ENCODE results near the gene PILRA.
"Not testable (repeated sequence)": the region's sequence is repeated elsewhere in the genome, so short reads cannot be mapped to it uniquely, and the experiment has no call there.

Gene PILRA

GRCh38 chr7:100437150-100438100 lies 64.1 kb downstream of the PILRA start:
- DNase-seq = no peak

- DNase-seq = no peak
Observed at GRCh38 chr7:100438172-100438571, 64.9 kb downstream of the PILRA start.

GRCh38 chr7:100438731-100439130 lies 65.4 kb downstream of the PILRA start:
- DNase-seq = not testable (repeated sequence)

- not testable (repeated sequence) for DNase-seq
Observed at GRCh38 chr7:100439244-100439643, 66.0 kb downstream of the PILRA start.

GRCh38 chr7:100441641-100442535 lies 68.6 kb downstream of the PILRA start:
- DNase-seq = no peak

GRCh38 chr7:100443096-100443840 lies 70.0 kb downstream of the PILRA start:
- no peak for DNase-seq

GRCh38 chr7:100444311-100445278 lies 71.3 kb downstream of the PILRA start:
- peak; percentile 91 for DNase-seq

- no peak for DNase-seq
Observed at GRCh38 chr7:100446040-100446439, 72.8 kb downstream of the PILRA start.

- not testable (repeated sequence) for DNase-seq
Observed at GRCh38 chr7:100447363-100447762, 74.1 kb downstream of the PILRA start.

- no peak for DNase-seq
Observed at GRCh38 chr7:100449190-100449795, 76.0 kb downstream of the PILRA start.
